Neural crest cell (in vitro differentiated cells): Measurements from ENCODE around the gene EIF2AK3. TPM values are rescaled to one million over a fixed set of nuclear protein-coding genes. Genes with fewer than 3 reads are reported as not detected.

ENCODE experiments used
- DNase-seq: peaks from one replicate; pipeline ENCODE4 v3.0.0; 2021; ENCODE audit warnings: low read depth, mixed read lengths, low spot score
- H3K27ac Mint-ChIP-seq: one replicate; pipeline ENCODE4 v1.8.0; 2021; ENCODE audit warnings: mild to moderate bottlenecking, mixed read lengths; ENCODE audit not compliant: unreplicated experiment
- H3K27me3 Mint-ChIP-seq: 2 replicates; pipeline ENCODE4 v1.8.0; 2021; ENCODE audit warnings: low read depth, mild to moderate bottlenecking, mixed read lengths
- H3K36me3 Mint-ChIP-seq: 2 replicates; pipeline ENCODE4 v1.8.0; 2021; ENCODE audit warnings: low read depth, mild to moderate bottlenecking, mixed read lengths
- H3K4me1 Mint-ChIP-seq: 2 replicates; pipeline ENCODE4 v1.8.0; 2021; ENCODE audit warnings: mixed read lengths
- H3K4me3 Mint-ChIP-seq: one replicate; pipeline ENCODE4 v1.8.0; 2021; ENCODE audit warnings: mild to moderate bottlenecking, mixed read lengths
- H3K9me3 Mint-ChIP-seq: 2 replicates; pipeline ENCODE4 v1.8.0; 2021; ENCODE audit warnings: mixed read lengths
- CTCF ChIP-seq: fragments of 200-600 bp; sonication (generic); conservative IDR thresholded peaks from 2 replicates; pipeline ENCODE4 v1.5.0; 2021; ENCODE audit warnings: antibody characterized with exemption, mild to moderate bottlenecking
- total RNA-seq: library from RNA; stranded (reverse); gene quantifications from 2 replicates; pipeline ENCODE4 v1.2.1, GENCODE V29; 2021

The EIF2AK3 gene
- total RNA-seq, 1 donor from 2014 or later = 15.2 TPM

GRCh38 chr2:88642278-88642677 lies 15.0 kb upstream of the EIF2AK3 start:
- Mint-ChIP-seq H3K27ac (no peak overlapping the region), H3K36me3 (peaks cover 3% of the 10 kb centered on the region), H3K4me1 (no peaks in the 10 kb centered on the region), H3K9me3 (peaks cover 9% of the 10 kb centered on the region), H3K4me3 (no peak overlapping the region), H3K27me3 (peaks cover 19% of the 10 kb centered on the region)
- no peak for DNase-seq
- TF ChIP-seq CTCF = no peak

- Mint-ChIP-seq H3K27me3 (peaks cover 19% of the 10 kb centered on the region), H3K9me3 (peaks cover 9% of the 10 kb centered on the region), H3K4me3 (no peak overlapping the region), H3K4me1 (no peaks in the 10 kb centered on the region), H3K27ac (no peak overlapping the region), H3K36me3 (peaks cover 3% of the 10 kb centered on the region)
- TF ChIP-seq CTCF = no peak
- DNase-seq = no peak
These were observed 14.1 kb upstream of the EIF2AK3 start for GRCh38 chr2:88641330-88641729.

- peaks cover 14% of the 10 kb centered on the region for H3K27me3 Mint-ChIP-seq
- no peak for TF ChIP-seq CTCF
- H3K9me3 Mint-ChIP-seq = peaks cover 9% of the 10 kb centered on the region
- no peaks in the 10 kb centered on the region for H3K4me1 Mint-ChIP-seq
- H3K27ac Mint-ChIP-seq = no peak overlapping the region
- DNase-seq = no peak
- H3K36me3 Mint-ChIP-seq = peaks cover 3% of the 10 kb centered on the region
- no peak overlapping the region for H3K4me3 Mint-ChIP-seq
These were observed 12.6 kb upstream of the EIF2AK3 start for GRCh38 chr2:88639865-88640264.

GRCh38 chr2:88638743-88639142 lies 11.5 kb upstream of the EIF2AK3 start:
- Mint-ChIP-seq H3K4me1 (no peaks in the 10 kb centered on the region), H3K9me3 (peaks cover 9% of the 10 kb centered on the region), H3K27me3 (peaks cover 13% of the 10 kb centered on the region), H3K36me3 (peaks cover 3% of the 10 kb centered on the region), H3K4me3 (no peak overlapping the region), H3K27ac (no peak overlapping the region)
- DNase-seq = no peak
- TF ChIP-seq CTCF = no peak

GRCh38 chr2:88638123-88638650 lies 10.9 kb upstream of the EIF2AK3 start:
- H3K4me3 Mint-ChIP-seq = no peak overlapping the region
- H3K36me3 Mint-ChIP-seq = peaks cover 3% of the 10 kb centered on the region
- TF ChIP-seq CTCF = no peak
- H3K27me3 Mint-ChIP-seq = peaks cover 13% of the 10 kb centered on the region
- no peaks in the 10 kb centered on the region for H3K4me1 Mint-ChIP-seq
- peaks cover 8% of the 10 kb centered on the region for H3K9me3 Mint-ChIP-seq
- no peak overlapping the region for H3K27ac Mint-ChIP-seq
- no peak for DNase-seq

- Mint-ChIP-seq H3K27me3 (peaks cover 8% of the 10 kb centered on the region), H3K27ac (no peak overlapping the region), H3K36me3 (no peaks in the 10 kb centered on the region), H3K4me1 (no peaks in the 10 kb centered on the region), H3K9me3 (peaks cover 3% of the 10 kb centered on the region), H3K4me3 (no peak overlapping the region)
- DNase-seq = no peak
- TF ChIP-seq CTCF = no peak
These were observed 10.2 kb upstream of the EIF2AK3 start for GRCh38 chr2:88637464-88637863.
